H1 (cell line): ENCODE results near the gene KMT5C.

Experiments
- POLR2A ChIP-seq, 2 experiments: IDR thresholded peaks; 1 replicate in 1 of 2; 2 replicates in 1 of 2; pipeline ENCODE4 v1.6.1; 2011; ENCODE audit warnings: low read depth in 2 of 2, low read length in 2 of 2, mild to moderate bottlenecking in 2 of 2; ENCODE audit errors: control extremely low read depth in 1 of 2
- YY1 ChIP-seq: IDR thresholded peaks from 2 replicates; pipeline ENCODE4 v1.6.1; 2011; ENCODE audit warnings: low read depth, mild to moderate bottlenecking, low read length

DNA sequence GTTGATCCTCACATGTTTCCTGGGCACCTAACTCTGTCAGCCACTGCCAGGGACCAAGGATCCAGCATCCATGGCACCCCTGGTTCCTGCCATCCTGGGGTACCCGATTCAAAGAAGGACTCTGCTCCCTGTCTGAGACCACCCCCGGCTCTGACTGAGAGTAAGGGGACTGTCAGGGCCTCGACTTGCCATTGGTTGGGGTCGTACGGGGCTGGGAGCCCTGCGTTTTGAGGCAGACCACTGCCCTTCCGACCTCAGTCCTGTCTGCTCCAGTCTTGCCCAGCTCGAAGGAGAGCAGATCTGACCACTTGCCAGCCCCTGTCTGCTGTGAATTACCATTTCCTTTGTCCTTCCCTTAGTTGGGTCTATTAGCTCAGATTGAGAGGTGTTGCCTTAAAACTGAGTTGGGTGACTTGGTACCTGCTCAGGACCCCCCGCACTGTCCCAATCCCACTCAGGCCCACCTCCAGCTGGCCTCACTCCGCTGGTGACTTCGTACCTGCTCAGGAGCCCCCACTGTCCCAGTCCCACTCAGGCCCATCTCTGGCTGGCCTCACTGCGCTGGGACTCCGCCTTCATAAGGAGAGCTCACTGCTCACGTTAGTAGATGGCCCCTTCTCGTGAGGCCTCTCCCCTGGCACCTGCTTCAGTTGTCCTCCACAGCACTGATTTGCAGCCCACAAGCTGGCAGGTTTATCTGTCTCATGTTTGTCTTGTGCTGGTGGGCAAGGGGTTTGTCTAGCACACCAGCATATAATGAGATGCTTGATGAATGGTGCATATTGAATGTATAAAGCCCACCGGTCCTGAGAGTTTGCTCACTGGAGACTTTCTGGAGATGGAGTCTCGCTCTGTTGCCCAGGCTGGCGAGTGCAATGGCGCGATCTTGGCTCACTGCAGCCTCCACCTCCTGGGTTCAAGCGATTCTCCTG is 50.0 kb downstream of the KMT5C start:
- TF ChIP-seq POLR2A (IDR thresholded peaks at IDR 0.05; ENCODE audit: control extremely low read depth in 1 of 2, low read depth in 2 of 2, low read length in 2 of 2), result peak in 1 of 2 experiments; percentile 37; a peak in 1 of 3 replicates
- TF ChIP-seq YY1, result no peak
